K562 (cell line): Measurements from ENCODE around the gene ACTRT2.

Source experiments
- SMARCC2 ChIP-seq: fragments of 450-650 bp; IDR thresholded peaks from 2 replicates; pipeline ENCODE4 v1.6.1; 2017; ENCODE audit warnings: antibody characterized with exemption, moderate library complexity, mild to moderate bottlenecking, low read depth
- TF ChIP-seq, protein P1 (sequence below), 3 experiments: IDR thresholded peaks in 2 of 3; conservative IDR thresholded peaks in 1 of 3; 2 replicates each; pipeline ENCODE4 v1.5.1; 2011 to 2012; ENCODE audit warnings: low read length in 3 of 3, mild to moderate bottlenecking in 3 of 3, control low read depth in 2 of 3, improper control_type of control experiment in 1 of 3, inconsistent platforms in 1 of 3, low read depth in 1 of 3, mixed read lengths in 1 of 3, moderate library complexity in 1 of 3; ENCODE audit not compliant: insufficient read depth in 2 of 3

DNA sequence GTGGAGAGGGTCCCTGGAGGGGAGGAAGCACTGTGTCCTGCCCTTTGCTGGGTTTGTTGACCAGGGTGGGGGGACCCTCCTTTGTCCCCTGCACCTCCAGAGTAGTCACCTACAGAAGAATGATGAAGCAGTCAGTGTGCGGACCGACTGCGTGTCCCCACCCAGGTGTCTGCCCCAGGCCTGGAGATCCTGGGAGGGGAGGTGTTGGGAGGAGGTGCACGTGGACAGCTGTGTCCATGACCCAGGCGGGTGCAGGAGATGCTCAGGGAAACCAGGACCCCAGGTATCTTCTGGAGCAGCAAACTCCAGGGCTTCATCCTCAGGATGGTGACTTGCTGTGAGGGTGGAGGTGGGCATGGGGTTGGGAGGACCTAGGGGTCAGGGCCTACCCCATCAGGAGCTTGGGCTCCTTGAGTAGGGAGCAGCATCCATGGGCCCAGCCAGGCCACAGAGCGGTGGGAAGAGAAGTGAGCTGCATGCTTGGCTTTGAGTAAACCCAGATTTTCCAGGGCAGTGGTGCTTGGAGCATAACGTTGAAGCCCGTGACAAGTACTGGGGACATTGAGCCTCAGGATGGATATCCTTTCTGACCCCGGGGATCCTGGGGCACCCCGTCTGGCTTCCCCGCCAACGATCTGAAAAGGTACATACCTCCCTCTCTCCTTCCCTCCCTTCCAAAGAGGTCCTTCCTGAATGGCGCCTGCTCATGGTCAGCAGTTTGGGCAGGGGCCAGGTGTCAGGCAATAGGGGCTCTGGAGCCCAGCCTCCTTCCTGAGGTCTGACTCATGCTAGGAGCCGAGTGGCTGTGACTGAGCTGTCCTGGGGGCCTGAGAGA lies 13.7 kb downstream of the ACTRT2 start:
- TF ChIP-seq, protein P1, sequence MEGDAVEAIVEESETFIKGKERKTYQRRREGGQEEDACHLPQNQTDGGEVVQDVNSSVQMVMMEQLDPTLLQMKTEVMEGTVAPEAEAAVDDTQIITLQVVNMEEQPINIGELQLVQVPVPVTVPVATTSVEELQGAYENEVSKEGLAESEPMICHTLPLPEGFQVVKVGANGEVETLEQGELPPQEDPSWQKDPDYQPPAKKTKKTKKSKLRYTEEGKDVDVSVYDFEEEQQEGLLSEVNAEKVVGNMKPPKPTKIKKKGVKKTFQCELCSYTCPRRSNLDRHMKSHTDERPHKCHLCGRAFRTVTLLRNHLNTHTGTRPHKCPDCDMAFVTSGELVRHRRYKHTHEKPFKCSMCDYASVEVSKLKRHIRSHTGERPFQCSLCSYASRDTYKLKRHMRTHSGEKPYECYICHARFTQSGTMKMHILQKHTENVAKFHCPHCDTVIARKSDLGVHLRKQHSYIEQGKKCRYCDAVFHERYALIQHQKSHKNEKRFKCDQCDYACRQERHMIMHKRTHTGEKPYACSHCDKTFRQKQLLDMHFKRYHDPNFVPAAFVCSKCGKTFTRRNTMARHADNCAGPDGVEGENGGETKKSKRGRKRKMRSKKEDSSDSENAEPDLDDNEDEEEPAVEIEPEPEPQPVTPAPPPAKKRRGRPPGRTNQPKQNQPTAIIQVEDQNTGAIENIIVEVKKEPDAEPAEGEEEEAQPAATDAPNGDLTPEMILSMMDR (IDR thresholded peaks at IDR 0.05 in 2 of 3, conservative IDR thresholded peaks at IDR 0.05 in 1 of 3; ENCODE audit: insufficient read depth in 2 of 3, low read depth in 1 of 3, low read length in 3 of 3), result no peak
- TF ChIP-seq SMARCC2, result no peak
